DOHH2 (cell line): ENCODE results near the gene MYCT1.

ENCODE experiments used
- EZH2phosphoT487 ChIP-seq: fragments of 200-600 bp; sonication (generic); IDR thresholded peaks from 2 replicates; pipeline ENCODE4 v1.6.1; 2017; ENCODE audit warnings: borderline replicate concordance, mild to moderate bottlenecking, antibody characterized with exemption, low read length, moderate library complexity, mixed read lengths
- TF ChIP-seq, protein P1 (sequence below): fragments of 200-600 bp; sonication (generic); IDR thresholded peaks from one replicate; pipeline ENCODE4 v1.5.1; 2014; ENCODE audit warnings: antibody characterized with exemption, mild to moderate bottlenecking, low read depth, low read length; ENCODE audit not compliant: poor library complexity, severe bottlenecking

GRCh38 chr6:152695372-152696045 lies 2.2 kb upstream of the MYCT1 start:
- TF ChIP-seq EZH2phosphoT487, result no peak
- TF ChIP-seq, protein P1, sequence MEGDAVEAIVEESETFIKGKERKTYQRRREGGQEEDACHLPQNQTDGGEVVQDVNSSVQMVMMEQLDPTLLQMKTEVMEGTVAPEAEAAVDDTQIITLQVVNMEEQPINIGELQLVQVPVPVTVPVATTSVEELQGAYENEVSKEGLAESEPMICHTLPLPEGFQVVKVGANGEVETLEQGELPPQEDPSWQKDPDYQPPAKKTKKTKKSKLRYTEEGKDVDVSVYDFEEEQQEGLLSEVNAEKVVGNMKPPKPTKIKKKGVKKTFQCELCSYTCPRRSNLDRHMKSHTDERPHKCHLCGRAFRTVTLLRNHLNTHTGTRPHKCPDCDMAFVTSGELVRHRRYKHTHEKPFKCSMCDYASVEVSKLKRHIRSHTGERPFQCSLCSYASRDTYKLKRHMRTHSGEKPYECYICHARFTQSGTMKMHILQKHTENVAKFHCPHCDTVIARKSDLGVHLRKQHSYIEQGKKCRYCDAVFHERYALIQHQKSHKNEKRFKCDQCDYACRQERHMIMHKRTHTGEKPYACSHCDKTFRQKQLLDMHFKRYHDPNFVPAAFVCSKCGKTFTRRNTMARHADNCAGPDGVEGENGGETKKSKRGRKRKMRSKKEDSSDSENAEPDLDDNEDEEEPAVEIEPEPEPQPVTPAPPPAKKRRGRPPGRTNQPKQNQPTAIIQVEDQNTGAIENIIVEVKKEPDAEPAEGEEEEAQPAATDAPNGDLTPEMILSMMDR, result no peak
